ENCODE results near the gene EDC4. TPM values are rescaled to one million over a fixed set of nuclear protein-coding genes. Genes with fewer than 3 reads are reported as not detected.

The EDC4 gene
- total and polyA plus RNA-seq, 2 of the 8 experiments (the other 6 are each of a cell fraction or from before 2014, with no cell fraction given) = 58.5 to 72.7 TPM

DNA sequence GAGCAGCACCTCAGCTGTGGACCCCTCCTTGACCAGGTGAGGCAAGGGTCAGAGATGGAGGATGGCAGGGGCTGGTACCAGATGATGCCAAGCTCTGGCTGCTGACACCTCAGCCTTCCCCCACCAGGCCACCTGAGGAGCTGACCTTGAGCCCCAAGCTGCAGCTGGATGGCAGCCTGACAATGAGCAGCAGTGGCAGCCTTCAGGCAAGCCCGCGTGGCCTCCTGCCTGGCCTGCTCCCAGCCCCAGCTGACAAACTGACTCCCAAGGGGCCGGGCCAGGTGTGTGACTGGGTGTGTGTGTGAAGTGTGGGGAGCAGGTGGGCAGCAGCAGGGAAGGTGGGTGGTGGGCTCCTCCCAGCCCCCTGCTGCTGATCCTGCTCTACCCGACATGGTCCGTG is 7.1 kb downstream of the EDC4 start:
- no peak overlapping the region for H4K5ac ChIP-seq (ENCODE audit: insufficient read length, low read depth, low read length)
- H3K36me3 ChIP-seq (ENCODE audit: control insufficient read depth in 2 of 4, insufficient read depth in 4 of 4, low read length in 3 of 4) = peaks cover 34 to 60% (median 49%) of the 10 kb centered on the region in 4 experiments
- H3K23ac ChIP-seq (ENCODE audit: insufficient read length) = no peak overlapping the region
- ChIA-PET POLR2A (ENCODE audit: partially characterized antibody) (interaction anchor here (1.0 to 1.4 kb wide), 3 partner anchors 14 to 60 kb away, joined by 3 to 4 read pairs (median 3); no protein-coding TSS in a partner anchor), CTCF (ENCODE audit: partially characterized antibody) (interaction anchor here (1.7 to 21.8 kb wide), 3 partner anchors 54 to 207 kb away, joined by 4 to 623 read pairs (median 6); partner anchors contain the start of genes CTRL, LCAT and PSMB10)
- no peaks in the 10 kb centered on the region for H3K9me3 ChIP-seq (ENCODE audit: insufficient read depth in 2 of 2, low read depth in 1 of 2, low read length in 1 of 2)
- no peak overlapping the region for H3K27ac ChIP-seq (ENCODE audit: low read depth, low read length)
- H4K8ac ChIP-seq (ENCODE audit: extremely low read depth, insufficient read depth, low read length) = no peak overlapping the region
- no peak for DNase-seq (ENCODE audit: low read depth in 1 of 2, low spot score in 2 of 2)
- H3K4ac ChIP-seq (replicated peaks; ENCODE audit: insufficient read length, low read depth, low read length) = no peak overlapping the region
- no peak overlapping the region for H3K4me3 ChIP-seq (ENCODE audit: extremely low read depth in 1 of 4, insufficient read depth in 2 of 4, low read depth in 3 of 4, low read length in 4 of 4)
- H4K20me1 ChIP-seq (replicated peaks in 1 of 2; ENCODE audit: control insufficient read depth in 1 of 2, insufficient read depth in 2 of 2, low read length in 2 of 2) = peaks cover 19% of the 10 kb centered on the region in 2 experiments
- H4K91ac ChIP-seq (replicated peaks; ENCODE audit: insufficient read length, low read length) = no peak overlapping the region
- WGBS, 2 experiments (ENCODE audit: extremely low coverage in 1 of 2, insufficient coverage in 1 of 2, insufficient read length in 1 of 2, insufficient replicate concordance in 2 of 2, low coverage in 1 of 2, low lambda C conversion rate in 2 of 2, missing lambda C conversion rate in 1 of 2) = 87% methylated on average over 5 of the region's 5 CpGs; no CpG with 5 or more reads in 1 of the 2 experiments
- no peaks in the 10 kb centered on the region for H3K27me3 ChIP-seq (replicated peaks in 1 of 4; ENCODE audit: control insufficient read depth in 3 of 4, extremely low read depth in 1 of 4, insufficient read depth in 3 of 4, low read length in 3 of 4)
- no peak overlapping the region for H2AFZ ChIP-seq (ENCODE audit: low read length)
- H3K14ac ChIP-seq (ENCODE audit: insufficient read length) = no peak overlapping the region
- H3K18ac ChIP-seq (ENCODE audit: extremely low read depth, low read length) = no peak overlapping the region
- no peak for FAIRE-seq
- no peak overlapping the region for H3K9ac ChIP-seq (replicated peaks in 1 of 4; ENCODE audit: extremely low read depth in 1 of 4, low read depth in 3 of 4, low read length in 3 of 4)
- H3K79me2 ChIP-seq (ENCODE audit: control insufficient read depth in 1 of 2, insufficient read depth in 2 of 2, low read length in 2 of 2) = peaks cover 0 to 14% of the 10 kb centered on the region in 2 experiments; a peak in 2 of 4 replicates
- H2AK5ac ChIP-seq (ENCODE audit: low read depth, low read length) = no peak overlapping the region
- H3K56ac ChIP-seq (replicated peaks; ENCODE audit: insufficient read length, low read depth, low read length) = no peak overlapping the region
- no peak overlapping the region for H2BK5ac ChIP-seq (ENCODE audit: low read depth, low read length)
- H3K23me2 ChIP-seq (ENCODE audit: low read depth, low read length) = 0 out of 2 replicates have a peak, but pooled peaks cover 1% of the 10 kb centered on the region
- H2BK20ac ChIP-seq (ENCODE audit: low read length) = no peak overlapping the region
- no peak overlapping the region for H2BK12ac ChIP-seq (ENCODE audit: low read depth, low read length)
- H2BK120ac ChIP-seq (replicated peaks; ENCODE audit: low read depth, low read length) = no peak overlapping the region
- H3K79me1 ChIP-seq (ENCODE audit: low read depth, low read length) = peaks cover 6% of the 10 kb centered on the region
- no peak overlapping the region for H2BK15ac ChIP-seq (ENCODE audit: low read length)
- H3K4me2 ChIP-seq (ENCODE audit: insufficient read depth in 1 of 2, low read depth in 2 of 2, low read length in 2 of 2) = no peak overlapping the region
- H3K4me1 ChIP-seq (replicated peaks in 1 of 4; ENCODE audit: control insufficient read depth in 3 of 4, insufficient read depth in 4 of 4, low read length in 3 of 4) = peaks cover under 1 to 6% (median 3%) of the 10 kb centered on the region in 4 experiments; a peak in 6 of 7 replicates
- TF ChIP-seq SP2 (IDR thresholded peaks at IDR 0.05; ENCODE audit: low read length) = no peak
- TF ChIP-seq NANOG (IDR thresholded peaks at IDR 0.05; ENCODE audit: insufficient read depth, low read depth, low read length, poor library complexity, severe bottlenecking) = no peak
- no peak for TF ChIP-seq ATF2 (IDR thresholded peaks at IDR 0.05; ENCODE audit: low read length)
- TF ChIP-seq JUN (IDR thresholded peaks at IDR 0.05; ENCODE audit: low read depth, low read length) = no peak
- TF ChIP-seq POU5F1 (IDR thresholded peaks at IDR 0.05; ENCODE audit: low read depth, low read length) = no peak
- no peak for TF ChIP-seq KDM4A (IDR thresholded peaks at IDR 0.05; ENCODE audit: low read depth, low read length, severe bottlenecking)
- TF ChIP-seq YY1 (IDR thresholded peaks at IDR 0.05; ENCODE audit: low read depth, low read length) = no peak

All from H1 (cell line).